ENCODE data around the gene PALM3.
A peak's percentile ranks its signal among the peaks of the same experiment; 100 is the strongest.

Gene PALM3, protein sequence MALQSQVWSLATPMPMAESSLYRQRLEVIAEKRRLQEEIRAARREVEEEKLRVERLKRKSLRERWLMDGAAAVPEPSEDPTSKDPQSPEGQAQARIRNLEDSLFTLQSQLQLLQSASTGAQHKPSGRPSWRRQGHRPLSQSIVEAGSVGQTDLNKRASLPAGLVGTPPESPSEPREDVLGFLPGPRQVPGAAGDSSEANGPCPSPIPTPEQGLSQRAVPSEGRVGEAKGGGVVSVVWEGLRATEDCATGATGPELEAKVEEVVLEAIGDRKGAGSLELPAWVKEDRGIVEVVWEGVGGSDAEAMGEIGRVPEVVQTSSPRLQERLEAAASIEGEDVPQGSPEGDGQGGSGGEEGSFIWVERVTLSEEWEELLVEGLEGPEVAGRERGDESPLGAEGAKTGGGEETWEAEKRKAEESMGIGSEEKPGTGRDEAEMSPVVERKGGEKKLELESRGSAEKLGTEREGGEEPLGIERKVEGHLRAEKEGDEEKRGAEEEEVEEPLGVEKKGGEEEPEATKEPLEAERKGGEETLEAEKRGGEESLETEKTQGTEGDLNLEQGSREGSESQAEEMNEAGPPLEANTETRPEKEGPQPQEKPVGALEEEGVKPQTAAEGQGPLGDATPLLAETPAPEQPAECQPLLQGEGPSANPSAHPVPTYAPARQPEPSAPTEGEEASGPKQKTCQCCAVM

DNA sequence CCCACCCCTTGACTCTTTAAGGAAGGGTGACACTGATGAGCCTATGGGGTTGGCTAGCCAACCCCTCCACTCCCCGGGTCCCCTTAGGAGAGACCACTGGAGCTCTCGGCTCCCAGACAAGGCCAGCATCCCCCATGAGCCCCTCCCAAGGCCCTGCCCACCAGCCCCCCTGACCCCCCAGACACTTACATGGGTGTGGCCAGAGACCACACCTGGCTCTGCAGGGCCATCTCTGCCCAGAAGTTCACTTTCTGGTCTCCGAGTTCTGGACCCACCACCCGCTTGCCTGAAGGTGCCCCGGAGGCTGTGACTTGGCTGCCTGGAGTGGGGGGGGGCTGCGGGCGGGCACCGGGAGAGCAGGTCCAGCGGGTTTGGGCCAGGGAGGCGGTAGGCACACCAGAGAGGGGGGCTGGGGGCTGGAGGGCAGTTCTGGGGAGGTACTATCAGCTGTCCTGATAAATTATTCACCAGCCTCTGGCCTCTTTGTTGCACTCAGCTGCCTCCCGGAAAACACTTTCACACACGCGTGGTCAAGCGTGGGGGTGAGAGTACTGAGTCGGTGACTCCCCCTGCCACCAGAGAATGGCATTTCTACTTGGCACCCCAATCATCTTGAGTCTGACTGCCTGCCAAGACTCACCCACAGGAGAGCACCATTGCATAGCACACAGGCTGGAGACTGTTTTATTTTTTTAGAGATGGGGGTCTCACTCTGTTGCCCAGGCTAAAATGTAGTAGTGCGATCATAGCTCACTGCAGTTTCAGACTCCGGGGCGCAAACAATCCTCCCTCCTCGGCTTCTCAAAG lies at the start of gene PALM3:
PALM3 (minus strand) TSS at position 326 of the 807 bp plus-strand sequence; CDS start at position 230, 96 bp downstream.
- no peak for DNase-seq

GRCh38 chr19:14111486-14111885 lies 49.6 kb upstream of the PALM3 start:
- no peak for DNase-seq

DNA sequence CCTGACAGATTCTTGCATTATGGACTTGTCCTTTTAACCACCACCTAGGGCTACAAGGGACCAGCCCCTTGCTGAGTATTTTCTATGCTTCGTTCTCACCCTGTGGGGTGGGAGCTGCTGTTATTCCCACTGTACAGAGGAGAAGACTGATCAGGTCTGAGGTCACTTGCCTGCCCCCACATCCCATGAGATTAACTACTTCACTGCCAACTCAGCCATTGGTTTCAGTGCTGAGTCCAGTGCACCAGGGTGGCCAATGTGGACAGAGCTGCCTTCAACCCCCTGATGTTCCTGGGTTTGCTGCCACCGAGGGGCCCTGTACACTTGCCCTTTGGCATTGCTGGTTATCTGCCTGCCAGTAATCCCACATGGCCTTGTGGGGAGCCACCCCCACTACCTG lies 48.8 kb upstream of the PALM3 start:
- no peak for DNase-seq

- DNase-seq = no peak
Observed at GRCh38 chr19:14107581-14108461, 45.9 kb upstream of the PALM3 start.

DNA sequence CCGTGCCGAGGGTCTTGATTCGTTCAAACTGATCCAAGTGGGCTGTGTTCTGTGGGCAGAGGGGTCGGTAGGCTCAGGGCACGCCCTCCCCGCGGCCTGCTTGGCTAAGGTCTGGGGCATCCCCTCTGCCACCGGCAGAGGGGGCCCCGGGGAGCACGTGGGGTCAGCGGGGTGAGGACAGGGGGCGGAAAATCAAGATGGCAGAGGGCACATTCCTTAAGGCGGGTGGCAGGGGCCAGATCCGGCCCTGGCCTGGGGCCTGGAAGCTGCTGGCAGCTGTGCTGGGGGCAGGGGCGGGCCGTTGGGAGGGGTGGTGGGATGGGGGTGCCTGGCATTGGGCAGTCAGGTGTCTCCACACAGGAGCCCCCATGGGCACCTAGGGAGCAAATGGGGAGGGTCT lies 45.0 kb upstream of the PALM3 start:
- no peak for DNase-seq

DNA sequence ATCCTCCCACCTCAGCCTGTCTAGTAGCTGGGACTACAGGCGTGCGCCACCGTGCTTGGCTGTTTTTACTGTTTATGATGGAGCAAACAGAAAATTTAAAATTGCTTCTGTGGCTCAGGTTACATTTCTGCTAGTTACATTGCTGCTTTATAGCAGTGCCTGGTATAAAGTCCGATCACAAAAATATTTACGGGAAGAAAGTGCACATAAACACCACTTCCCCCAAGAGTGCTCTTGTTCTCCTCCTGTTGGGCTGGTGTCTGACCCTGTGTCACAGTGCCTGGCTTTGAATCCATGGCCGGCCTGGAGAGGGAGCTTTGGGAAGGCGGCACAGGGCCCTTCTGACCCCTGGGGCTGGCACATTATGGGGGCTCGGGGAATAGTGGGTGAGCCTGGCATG lies 43.8 kb upstream of the PALM3 start:
- no peak for DNase-seq

DNA sequence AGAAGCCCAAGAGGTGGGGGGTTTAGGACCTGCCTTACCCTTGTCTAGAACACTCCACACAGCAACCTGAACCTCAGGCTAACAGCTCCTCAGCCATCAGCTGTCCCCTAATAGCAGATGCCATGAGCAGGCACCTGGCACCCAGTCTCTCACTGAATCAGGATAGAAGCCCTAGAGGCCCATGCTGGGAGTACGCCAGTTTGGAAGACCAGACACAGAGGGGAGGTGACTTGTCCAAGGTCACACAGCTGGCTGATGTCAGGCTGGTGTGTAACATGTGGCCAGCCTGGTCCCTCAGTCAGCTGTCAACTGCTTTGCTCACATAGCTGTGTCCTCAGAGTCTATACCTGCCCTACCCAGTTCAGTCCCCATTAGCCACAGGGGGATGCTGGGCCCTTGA lies 41.4 kb upstream of the PALM3 start:
- no peak for DNase-seq

GRCh38 chr19:14102756-14103155 lies 40.9 kb upstream of the PALM3 start:
- DNase-seq = no peak

- DNase-seq = no peak
Observed at GRCh38 chr19:14102102-14102696, 40.3 kb upstream of the PALM3 start.

DNA sequence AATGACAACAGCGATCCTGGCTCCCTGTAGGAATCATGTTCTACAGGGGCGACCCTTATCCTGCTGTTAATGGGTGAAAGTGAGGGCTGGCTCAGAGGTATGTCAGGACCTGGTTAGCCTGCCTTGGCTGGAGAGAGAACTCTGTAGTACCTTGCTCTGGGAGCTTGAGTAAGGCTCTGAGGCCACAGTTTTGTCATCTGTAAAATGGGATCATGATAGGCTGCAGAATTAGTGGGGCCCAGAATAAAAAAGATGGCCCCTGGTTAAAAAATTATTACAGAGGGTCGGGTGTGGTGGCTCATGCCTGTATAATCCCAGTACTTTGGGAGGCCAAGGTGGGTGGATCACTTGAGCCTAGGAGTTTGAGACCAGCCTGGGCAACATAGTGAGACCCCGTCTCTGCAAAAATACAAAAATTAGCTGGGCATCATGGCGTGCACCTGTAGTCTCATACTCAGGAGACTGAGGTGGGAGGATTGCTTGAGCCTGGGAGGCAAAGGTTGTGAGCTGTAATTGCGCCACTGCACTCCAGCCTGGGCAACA lies 39.2 kb upstream of the PALM3 start:
- no peak for DNase-seq

GRCh38 chr19:14097532-14098151 lies 35.8 kb upstream of the PALM3 start:
- DNase-seq = peak; percentile 41

DNA sequence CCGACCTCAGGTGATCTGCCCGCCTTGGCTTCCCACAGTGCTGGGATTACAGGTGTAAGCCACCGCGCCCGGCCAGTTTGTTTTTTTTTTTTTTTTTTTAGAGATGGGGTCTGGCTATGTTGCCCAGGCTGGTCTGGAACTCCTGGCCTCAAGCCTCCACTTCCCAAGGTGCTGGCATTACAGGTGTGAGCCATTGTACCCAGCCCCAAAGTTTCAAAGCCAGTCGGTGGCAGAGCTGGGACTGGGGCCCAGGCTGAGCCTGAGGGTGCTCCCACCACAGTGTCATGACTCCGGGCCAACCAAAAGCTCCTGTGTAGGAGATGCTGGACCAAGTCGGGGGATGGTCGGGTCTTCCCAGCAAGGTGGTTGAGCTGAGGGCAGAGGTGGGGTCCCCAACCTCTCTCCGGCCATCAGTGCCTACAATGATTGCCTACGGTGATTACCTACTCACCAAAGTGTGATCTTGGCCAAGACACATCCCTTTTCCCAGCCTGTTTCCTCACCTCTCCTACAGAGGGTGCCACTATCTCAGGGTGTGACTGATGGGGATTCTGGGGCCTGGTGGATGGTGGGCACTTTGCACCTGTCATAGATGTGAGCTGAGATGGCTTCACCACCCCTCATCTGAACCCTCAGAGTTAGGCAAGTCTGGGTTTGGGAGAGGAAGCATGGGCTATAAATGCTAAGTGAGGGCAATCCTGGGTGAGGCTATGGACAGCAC lies 34.6 kb upstream of the PALM3 start:
- DNase-seq = peak; percentile 34

DNA sequence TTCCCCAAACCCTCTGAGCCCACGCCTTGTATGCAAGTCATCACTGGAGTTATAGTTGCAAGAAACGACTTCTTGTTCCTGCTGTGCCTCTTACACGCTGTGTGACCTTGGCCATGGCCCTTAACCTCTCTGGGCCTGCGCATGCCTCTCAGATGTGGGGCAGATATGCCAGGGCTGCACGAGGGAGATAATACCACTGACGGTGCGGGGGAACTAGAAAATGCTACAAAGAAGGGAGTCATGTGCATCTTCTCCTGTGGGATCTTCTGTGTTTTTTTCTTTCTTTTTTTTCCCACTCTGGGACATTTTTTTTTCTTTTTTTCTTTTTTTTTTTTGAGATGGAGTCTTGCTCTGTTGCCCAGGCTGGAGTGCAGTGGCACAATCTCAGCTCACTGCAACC lies 33.0 kb upstream of the PALM3 start:
- no peak for DNase-seq

DNA sequence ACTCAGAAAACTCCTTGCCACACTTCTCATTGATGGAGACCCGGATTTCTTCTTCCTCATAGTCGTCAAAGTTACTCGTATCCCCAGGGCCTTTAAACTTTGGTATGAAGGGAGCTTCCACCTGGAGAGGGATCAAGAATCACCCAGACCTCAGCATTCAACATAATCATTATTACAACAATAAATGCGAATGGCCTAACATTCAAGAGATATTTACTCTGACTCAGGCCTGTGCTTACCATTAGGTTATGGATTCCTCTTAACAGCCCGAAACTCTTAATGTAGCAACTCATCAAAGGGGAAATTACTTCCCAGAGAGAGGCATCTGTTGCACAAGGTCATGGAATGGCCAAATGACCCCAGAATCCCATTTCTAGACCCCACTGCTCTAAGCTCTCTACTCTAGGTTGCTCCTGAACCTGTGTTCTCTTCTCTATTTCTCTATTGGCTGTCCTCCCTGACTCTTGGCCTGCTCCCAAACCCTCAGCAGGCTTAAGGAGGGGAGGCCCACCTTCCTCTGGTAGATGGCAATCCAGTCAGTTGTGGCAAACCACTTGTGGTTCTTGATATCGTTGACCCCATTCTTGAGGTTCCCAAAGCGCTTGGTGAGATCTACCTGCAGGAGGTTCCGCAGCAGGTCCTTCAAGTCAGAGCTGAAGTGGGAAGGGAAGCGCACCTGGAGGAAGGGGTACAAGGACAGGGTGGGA lies 31.4 kb upstream of the PALM3 start:
- no peak for DNase-seq

GRCh38 chr19:14091813-14092462 lies 30.1 kb upstream of the PALM3 start:
- DNase-seq = peak; percentile 80

- peak; percentile 94 for DNase-seq
Observed at GRCh38 chr19:14091081-14091812, 29.4 kb upstream of the PALM3 start.

DNA sequence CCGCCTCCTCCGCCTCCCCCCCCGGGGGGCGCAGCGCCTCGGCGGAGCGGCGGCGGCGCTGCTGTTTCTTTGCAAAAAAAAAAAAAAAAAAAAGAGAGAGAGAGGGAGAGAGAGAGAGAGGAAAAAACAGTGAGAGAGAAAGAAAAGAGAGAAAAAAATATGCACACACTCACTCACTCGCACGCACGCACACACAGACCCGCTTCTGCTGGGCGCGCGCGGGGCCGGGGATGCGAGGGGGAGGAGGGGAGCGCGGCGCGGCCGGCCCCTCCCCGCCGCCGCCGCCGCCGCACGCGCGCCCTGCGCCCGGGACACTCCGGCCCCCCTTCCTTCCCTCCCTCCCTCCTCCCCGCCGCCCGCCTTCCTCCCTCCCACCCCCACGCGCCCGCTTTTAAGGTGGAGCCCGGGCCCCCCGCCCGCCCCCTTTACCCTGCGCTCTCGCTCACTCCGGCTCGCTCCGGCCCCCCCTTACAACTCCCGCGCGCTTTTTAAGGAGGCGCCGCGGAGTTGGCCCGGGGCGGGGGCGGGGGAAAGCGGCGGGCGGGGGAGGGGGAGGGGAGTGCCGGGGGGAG lies 28.7 kb upstream of the PALM3 start, which contains the start of gene SAMD1:
SAMD1 (minus strand) TSS at position 243 of the 572 bp plus-strand sequence.
- DNase-seq = peak; percentile 97
